ENCODE results near the gene POU5F1.

- TF ChIP-seq TCF7L2 (IDR thresholded peaks at IDR 0.05; ENCODE audit: low read depth, low read length) (no peak), CTCF (IDR thresholded peaks at IDR 0.05) (no peak), POLR2AphosphoS5 (IDR thresholded peaks at IDR 0.05; ENCODE audit: low read depth, low read length) (no peak), SIN3A (IDR thresholded peaks at IDR 0.05; ENCODE audit: borderline replicate concordance, insufficient read depth, low read depth, low read length) (no peak), REST (IDR thresholded peaks at IDR 0.05; ENCODE audit: insufficient read depth in 1 of 2, low read depth in 2 of 2, low read length in 1 of 2) (no peak)
Observed at GRCh38 chr6:31114970-31115849, 55.3 kb downstream of the POU5F1 start.

Measured in Panc1 (cell line).